IMR-90 (cell line): ENCODE results near the gene C1QTNF3. TPM values are rescaled to one million over a fixed set of nuclear protein-coding genes. Genes with fewer than 3 reads are reported as not detected.

Experiments used
- ATAC-seq: fragments of 200-7000 bp; cut with Tn5 transposase; 2 replicates; pipeline ENCODE4 v1.9.1; 2020; ENCODE audit warnings: low read depth, mild to moderate bottlenecking, moderate library complexity
- BruUV-seq: library from RNA; stranded (reverse); fragments of 400-500 nt; replicated peaks from 2 replicates; lab custom pipeline; 2021; lab: Mats Ljungman, UMichigan
- CTCF ChIA-PET: fragments of 300-600 bp; formaldehyde crosslinking; extraction: SDS; loops from one replicate; lab custom pipeline; 2021; ENCODE audit warnings: antibody characterized with exemption; lab: Yijun Ruan, JAX
- POLR2A ChIA-PET: fragments of 300-600 bp; sonication (Branson Sonifier 250); formaldehyde crosslinking; loops from one replicate; lab custom pipeline; 2022; ENCODE audit warnings: antibody characterized with exemption; ENCODE audit not compliant: unreplicated experiment; lab: Charles Lee
- DNase-seq: peaks from one replicate; pipeline ENCODE4 v3.0.0; 2013
- H2AFZ ChIP-seq: replicated peaks from 2 replicates; pipeline ENCODE3; 2013; ENCODE audit warnings: low read length, mild to moderate bottlenecking; ENCODE audit not compliant: poor library complexity
- H2AK5ac ChIP-seq: 2 replicates; pipeline ENCODE4 v1.6.1; 2013; ENCODE audit warnings: low read depth, low read length, inconsistent platforms
- H2AK9ac ChIP-seq: replicated peaks from 2 replicates; pipeline ENCODE3; 2013; ENCODE audit warnings: mild to moderate bottlenecking, low read depth, low read length, moderate library complexity; ENCODE audit not compliant: poor library complexity
- H2BK120ac ChIP-seq: 2 replicates; pipeline ENCODE4 v1.6.1; 2013; ENCODE audit warnings: low read depth, low read length, inconsistent platforms
- H2BK15ac ChIP-seq: 3 replicates; pipeline ENCODE4 v1.6.1; 2013; ENCODE audit warnings: low read depth, low read length, inconsistent platforms
- H2BK20ac ChIP-seq: 2 replicates; pipeline ENCODE4 v1.6.1; 2013; ENCODE audit warnings: low read depth, mild to moderate bottlenecking, inconsistent platforms, low read length, moderate library complexity
- H2BK5ac ChIP-seq: 2 replicates; pipeline ENCODE4 v1.6.1; 2013; ENCODE audit warnings: mild to moderate bottlenecking, low read depth, low read length, inconsistent platforms; ENCODE audit not compliant: poor library complexity, severe bottlenecking
- H3K14ac ChIP-seq: replicated peaks from 2 replicates; pipeline ENCODE4 v1.6.1; 2013; ENCODE audit warnings: low read depth, low read length, inconsistent platforms
- H3K18ac ChIP-seq: 2 replicates; pipeline ENCODE4 v1.6.1; 2013; ENCODE audit warnings: low read depth, low read length, control low read depth
- H3K23ac ChIP-seq: 2 replicates; pipeline ENCODE4 v1.6.1; 2013; ENCODE audit warnings: low read depth, low read length, inconsistent platforms
- H3K27ac ChIP-seq: 2 replicates; pipeline ENCODE4 v1.5.1; 2013; ENCODE audit warnings: mild to moderate bottlenecking, control low read depth, low read length; ENCODE audit not compliant: insufficient read depth
- H3K27me3 ChIP-seq: 2 replicates; pipeline ENCODE4 v1.6.1; 2013; ENCODE audit warnings: low read length; ENCODE audit not compliant: control insufficient read depth, insufficient read depth
- H3K36me3 ChIP-seq: 2 replicates; pipeline ENCODE4 v1.6.1; 2013; ENCODE audit warnings: low read length, mixed read lengths; ENCODE audit not compliant: control insufficient read depth, insufficient read depth
- H3K4ac ChIP-seq: 2 replicates; pipeline ENCODE4 v1.6.1; 2013; ENCODE audit warnings: low read depth, low read length, inconsistent platforms
- H3K4me1 ChIP-seq: 2 replicates; pipeline ENCODE4 v1.6.1; 2013; ENCODE audit warnings: low read length, mixed read lengths; ENCODE audit not compliant: control insufficient read depth, insufficient read depth
- H3K4me2 ChIP-seq: 2 replicates; pipeline ENCODE4 v1.6.1; 2013; ENCODE audit warnings: low read depth, mild to moderate bottlenecking, control low read depth, low read length, moderate library complexity
- H3K4me3 ChIP-seq: 2 replicates; pipeline ENCODE4 v1.5.1; 2013; ENCODE audit warnings: low read depth, mild to moderate bottlenecking, control low read depth, low read length, moderate library complexity; ENCODE audit not compliant: insufficient read depth
- H3K56ac ChIP-seq: 2 replicates; pipeline ENCODE4 v1.6.1; 2013; ENCODE audit warnings: low read length, inconsistent platforms; ENCODE audit not compliant: insufficient read depth; ENCODE audit errors: extremely low read depth
- H3K79me1 ChIP-seq, 2 experiments: 2 replicates each; pipeline ENCODE4 v1.6.1; 2013; ENCODE audit warnings: low read length in 2 of 2, inconsistent platforms in 1 of 2, low read depth in 1 of 2
- H3K9ac ChIP-seq: 2 replicates; pipeline ENCODE4 v1.6.1; 2013; ENCODE audit warnings: low read depth, low read length, control low read depth
- H3K9me1 ChIP-seq: 2 replicates; pipeline ENCODE4 v1.6.1; 2013; ENCODE audit warnings: low read length, inconsistent platforms; ENCODE audit not compliant: insufficient read depth
- H3K9me3 ChIP-seq: 2 replicates; pipeline ENCODE4 v1.6.1; 2013; ENCODE audit warnings: low read length; ENCODE audit not compliant: control insufficient read depth, insufficient read depth
- H4K20me1 ChIP-seq: 2 replicates; pipeline ENCODE4 v1.6.1; 2013; ENCODE audit warnings: low read length, inconsistent platforms; ENCODE audit not compliant: insufficient read depth
- H4K5ac ChIP-seq: 2 replicates; pipeline ENCODE4 v1.6.1; 2013; ENCODE audit warnings: mild to moderate bottlenecking, low read depth, low read length, control low read depth
- H4K8ac ChIP-seq, 2 experiments: 2 replicates each; pipeline ENCODE4 v1.6.1; 2013; ENCODE audit warnings: low read depth in 2 of 2, low read length in 2 of 2, control low read depth in 1 of 2, inconsistent platforms in 1 of 2
- H4K91ac ChIP-seq: 2 replicates; pipeline ENCODE4 v1.6.1; 2013; ENCODE audit warnings: low read depth, low read length, inconsistent platforms; ENCODE audit not compliant: insufficient read depth
- CEBPB ChIP-seq: IDR thresholded peaks from 2 replicates; pipeline ENCODE4 v1.6.1; 2012; ENCODE audit warnings: low read depth, low read length, improper control_type of control experiment
- CHD1 ChIP-seq: IDR thresholded peaks from 2 replicates; pipeline ENCODE4 v1.6.1; 2012; ENCODE audit warnings: low read depth, low read length, improper control_type of control experiment
- MAFK ChIP-seq: IDR thresholded peaks from 2 replicates; pipeline ENCODE4 v1.6.1; 2012; ENCODE audit warnings: low read depth, low read length, improper control_type of control experiment
- MAZ ChIP-seq: IDR thresholded peaks from 2 replicates; pipeline ENCODE4 v1.6.1; 2012; ENCODE audit warnings: low read depth, mild to moderate bottlenecking, low read length, improper control_type of control experiment, moderate library complexity, borderline replicate concordance
- NFE2L2 ChIP-seq: fragments of 150-350 bp; IDR thresholded peaks from 2 replicates; pipeline ENCODE4 v1.6.1; 2016; ENCODE audit warnings: low read depth, mild to moderate bottlenecking, low read length
- RAD21 ChIP-seq: IDR thresholded peaks from 2 replicates; pipeline ENCODE4 v1.6.1; 2012; ENCODE audit warnings: low read length, improper control_type of control experiment
- RFX5 ChIP-seq: IDR thresholded peaks from 2 replicates; pipeline ENCODE4 v1.8.0; 2012; ENCODE audit warnings: low read depth, mild to moderate bottlenecking, low read length, moderate library complexity
- SMC3 ChIP-seq: fragments of 150-350 bp; IDR thresholded peaks from 2 replicates; pipeline ENCODE4 v1.6.1; 2016; ENCODE audit warnings: low read depth, mild to moderate bottlenecking, antibody characterized with exemption, low read length, moderate library complexity
- dilution Hi-C: fragments of 300-500 bp; cut with HindIII; formaldehyde crosslinking; loops from one replicate; pipeline ENCODE4 v1.14.3; 2018; ENCODE audit warnings: low sequenced_read_pairs; ENCODE audit not compliant: unreplicated experiment
- in situ Hi-C: fragments of 300-500 bp; cut with MboI; formaldehyde crosslinking; loops from 3 replicates; pipeline ENCODE4 v1.14.3; 2019; ENCODE audit warnings: low sequenced_read_pairs, inconsistent platforms, mixed read lengths
- intact Hi-C: fragments of 100-400 bp; cut with micrococcal nuclease; formaldehyde crosslinking; loops from 2 replicates; pipeline ENCODE4 v1.10.0; 2022
- polyA plus RNA-seq, 3 experiments: library from polyadenylated mRNA; depleted of rRNA; stranded (reverse); fragments of >200 nt; gene quantifications; 2 replicates each; pipeline ENCODE4 v1.2.3, GENCODE V29; 2012; ENCODE audit warnings: low replicate concordance in 1 of 3
- total RNA-seq: library from RNA; depleted of rRNA; stranded (reverse); fragments of >200 nt; gene quantifications from 2 replicates; pipeline ENCODE4 v1.2.3, GENCODE V29; 2012

C1QTNF3 gene
- total and polyA plus RNA-seq, 2 of the 4 experiments (the other 2 are of a cell fraction) = 1.0 to 1.4 TPM

DNA sequence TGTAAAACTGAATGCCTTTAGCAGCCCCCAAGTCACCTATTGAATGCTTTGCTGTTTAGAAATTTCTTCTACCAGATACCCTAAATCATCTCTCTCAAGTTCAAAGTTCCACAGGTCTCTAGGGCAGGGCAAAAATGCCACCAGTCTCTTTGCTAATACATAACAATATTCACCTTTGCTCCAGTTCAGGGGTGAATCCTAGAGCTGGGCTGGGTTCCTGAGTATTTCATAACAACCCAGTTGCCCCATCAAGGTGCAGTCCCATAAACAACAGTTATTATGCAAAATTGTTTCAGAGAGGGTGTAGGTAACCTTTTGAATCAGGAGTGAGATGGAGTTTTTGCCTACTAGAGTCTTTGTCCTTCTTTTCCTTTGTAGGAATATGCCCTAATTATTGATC lies 19.0 kb upstream of the C1QTNF3 start:
- no peak overlapping the region for H4K8ac ChIP-seq
- H4K20me1 ChIP-seq = no peaks in the 10 kb centered on the region
- intact Hi-C loops (no loop called here), in situ Hi-C loops (no loop called here), dilution Hi-C loops (no loop called here)
- no peak overlapping the region for H3K9ac ChIP-seq
- POLR2A ChIA-PET = no interaction called here
- H3K4me3 ChIP-seq = no peak overlapping the region
- no peak overlapping the region for H3K18ac ChIP-seq
- no peak for ATAC-seq
- no peaks in the 10 kb centered on the region for H3K4me1 ChIP-seq
- no peak overlapping the region for H4K5ac ChIP-seq
- H3K4ac ChIP-seq = no peak overlapping the region
- no peaks in the 10 kb centered on the region for H3K36me3 ChIP-seq
- H3K14ac ChIP-seq = no peak overlapping the region
- no peak overlapping the region for H2BK120ac ChIP-seq
- H2BK15ac ChIP-seq = no peak overlapping the region
- no peak for DNase-seq
- no peaks in the 10 kb centered on the region for H3K79me1 ChIP-seq
- no peak overlapping the region for H3K56ac ChIP-seq
- H2AK5ac ChIP-seq = no peak overlapping the region
- no peaks in the 10 kb centered on the region for H3K9me1 ChIP-seq
- BruUV-seq = no TSS peak
- CTCF ChIA-PET = no interaction called here
- H3K23ac ChIP-seq = no peak overlapping the region
- H4K91ac ChIP-seq = no peak overlapping the region
- H2AFZ ChIP-seq = no peak overlapping the region
- no peak for TF ChIP-seq RAD21
- no peak for TF ChIP-seq NFE2L2
- TF ChIP-seq CHD1 = no peak
- TF ChIP-seq SMC3 = no peak
- no peak for TF ChIP-seq CEBPB
- no peak for TF ChIP-seq MAFK
- TF ChIP-seq MAZ = no peak
- no peak for TF ChIP-seq RFX5
- H2AK9ac ChIP-seq = no peak overlapping the region
- H3K9me3 ChIP-seq = 0 out of 2 replicates have a peak, but pooled peaks cover 2% of the 10 kb centered on the region
- no peak overlapping the region for H3K4me2 ChIP-seq
- H3K27me3 ChIP-seq = no peaks in the 10 kb centered on the region
- H2BK5ac ChIP-seq = no peak overlapping the region
- no peak overlapping the region for H3K27ac ChIP-seq
- no peak overlapping the region for H2BK20ac ChIP-seq
